GM21528 (cell line): ENCODE data around the gene PSMD3.

Experiments
- ATAC-seq: cut with Tn5 transposase; IDR thresholded peaks from one replicate; pipeline ENCODE4 v1.9.1; 2021; ENCODE audit warnings: mild to moderate bottlenecking, moderate library complexity; ENCODE audit not compliant: unreplicated experiment, low FRiP score

PSMD3 gene

GRCh38 chr17:40019140-40019991, 38.8 kb downstream of the PSMD3 start:
- no peak for ATAC-seq

- no peak for ATAC-seq
Measured at GRCh38 chr17:40020146-40020545, 39.5 kb downstream of the PSMD3 start.

GRCh38 chr17:40021451-40021971, 40.9 kb downstream of the PSMD3 start:
- no peak for ATAC-seq

- ATAC-seq, result no peak
Measured at GRCh38 chr17:40022497-40022896, 41.9 kb downstream of the PSMD3 start.

- ATAC-seq, result no peak
Measured at GRCh38 chr17:40022961-40023541, 42.4 kb downstream of the PSMD3 start.

GRCh38 chr17:40023590-40024292, 43.1 kb downstream of the PSMD3 start:
- ATAC-seq, result no peak

GRCh38 chr17:40024901-40025300, 44.3 kb downstream of the PSMD3 start:
- no peak for ATAC-seq

- ATAC-seq, result no peak
Measured at GRCh38 chr17:40025559-40025958, 45.0 kb downstream of the PSMD3 start.

GRCh38 chr17:40025991-40026815, 45.6 kb downstream of the PSMD3 start:
- ATAC-seq, result no peak

GRCh38 chr17:40026816-40027613, 46.4 kb downstream of the PSMD3 start:
- no peak for ATAC-seq

- no peak for ATAC-seq
Measured at GRCh38 chr17:40027614-40028012, 47.0 kb downstream of the PSMD3 start.

GRCh38 chr17:40028595-40028994, 48.0 kb downstream of the PSMD3 start:
- no peak for ATAC-seq

GRCh38 chr17:40031706-40032105, 51.1 kb downstream of the PSMD3 start:
- no peak for ATAC-seq

GRCh38 chr17:40032322-40033320, 52.0 kb downstream of the PSMD3 start:
- ATAC-seq, result no peak

- no peak for ATAC-seq
Measured at GRCh38 chr17:40033339-40033738, 52.7 kb downstream of the PSMD3 start.

- ATAC-seq, result no peak
Measured at GRCh38 chr17:40034426-40035161, 54.0 kb downstream of the PSMD3 start.

- no peak for ATAC-seq
Measured at GRCh38 chr17:40035162-40035559, 54.6 kb downstream of the PSMD3 start.
